ENCODE measurements around the gene KLHDC7A. TPM values are rescaled to one million over a fixed set of nuclear protein-coding genes. Genes with fewer than 3 reads are reported as not detected.
A peak's percentile ranks its signal among the peaks of the same experiment; 100 is the strongest.

The KLHDC7A gene
- total RNA-seq = not detected
- total RNA-seq = 0 reads per million in 2 donors

DNA sequence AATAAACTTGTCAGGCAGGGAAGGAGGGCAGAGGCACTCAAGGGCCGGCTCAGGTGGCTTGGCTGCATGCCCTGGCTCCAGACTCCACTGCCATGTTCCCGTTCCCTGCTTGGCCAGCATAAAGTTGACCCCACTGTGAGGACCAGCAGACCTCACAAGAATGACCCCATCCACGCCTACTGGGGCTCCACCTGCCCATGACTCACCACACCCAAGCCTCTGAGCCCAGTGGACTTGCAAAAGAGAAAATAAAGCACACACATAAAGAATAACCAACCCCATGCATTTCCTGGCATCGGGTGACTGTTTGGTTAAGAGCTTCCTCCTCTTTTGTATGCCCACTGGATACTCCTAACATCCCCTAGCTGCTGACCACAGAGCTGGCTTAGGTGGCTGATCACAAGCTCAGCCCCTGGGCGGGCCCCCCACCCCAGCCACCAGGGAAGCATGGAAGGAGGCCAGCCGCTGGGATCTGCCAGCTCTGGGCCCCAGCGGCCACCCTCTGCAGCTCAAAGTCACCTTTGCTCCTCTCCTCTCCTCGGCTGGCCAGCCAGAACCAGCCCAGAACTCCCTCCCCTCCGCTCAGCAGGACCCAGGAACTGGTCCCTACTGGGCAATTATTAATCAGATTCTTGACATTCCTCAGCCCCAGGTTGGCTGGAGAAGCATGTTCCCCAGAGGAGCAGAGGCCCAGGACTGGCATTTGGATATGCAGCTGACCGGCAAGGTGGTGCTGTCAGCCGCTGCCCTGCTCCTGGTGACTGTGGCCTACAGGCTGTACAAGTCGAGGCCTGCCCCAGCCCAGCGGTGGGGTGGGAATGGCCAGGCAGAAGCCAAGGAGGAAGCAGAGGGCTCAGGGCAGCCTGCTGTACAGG, at the start of gene KLHDC7A:
TSS of gene KLHDC7A (plus strand) at position 616 of the 875 bp plus-strand sequence. CDS start at position 668, 52 bp downstream.
- H3K4me1 Mint-ChIP-seq = peaks cover 8% of the 10 kb centered on the region
- no peaks in the 10 kb centered on the region for H3K9me3 ChIP-seq (ENCODE audit: control insufficient read depth, low read length, poor library complexity, severe bottlenecking)
- no peak for ATAC-seq
- H3K4me3 Mint-ChIP-seq = no peak within 1 kb of the TSS
- H3K27ac Mint-ChIP-seq = no peak within 1 kb of the TSS
- peaks cover 52% of the 10 kb centered on the region for H3K27me3 Mint-ChIP-seq
- DNase-seq = no peak
- no peaks in the 10 kb centered on the region for H3K36me3 Mint-ChIP-seq (ENCODE audit: low read depth)

DNA sequence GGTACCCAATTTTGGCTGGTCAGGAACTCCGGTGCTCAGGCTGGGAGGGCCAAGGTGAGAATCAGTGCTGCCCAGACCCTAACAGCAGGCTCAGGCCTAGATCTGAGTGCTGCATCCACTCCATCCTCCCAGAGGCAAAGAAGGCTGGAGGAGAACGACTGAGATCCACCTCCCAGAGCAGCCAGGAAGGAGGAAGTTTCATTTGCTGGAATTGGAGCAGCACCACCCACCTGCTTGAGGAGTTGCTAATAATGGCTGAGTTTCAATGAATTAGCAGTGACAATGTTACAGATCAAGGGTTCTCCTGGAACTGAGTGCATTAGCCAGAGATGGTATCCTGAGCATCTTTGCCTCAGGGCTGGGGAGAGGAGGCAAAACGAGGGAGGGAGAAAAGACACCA, 46.7 kb upstream of the KLHDC7A start:
- Mint-ChIP-seq H3K27ac (no peak overlapping the region), H3K4me1 (no peaks in the 10 kb centered on the region), H3K36me3 (ENCODE audit: low read depth) (no peaks in the 10 kb centered on the region), H3K4me3 (no peak overlapping the region), H3K27me3 (peaks cover 22% of the 10 kb centered on the region)
- DNase-seq = no peak
- no peak for ATAC-seq
- H3K9me3 ChIP-seq (ENCODE audit: control insufficient read depth, low read length, poor library complexity, severe bottlenecking) = no peaks in the 10 kb centered on the region

DNA sequence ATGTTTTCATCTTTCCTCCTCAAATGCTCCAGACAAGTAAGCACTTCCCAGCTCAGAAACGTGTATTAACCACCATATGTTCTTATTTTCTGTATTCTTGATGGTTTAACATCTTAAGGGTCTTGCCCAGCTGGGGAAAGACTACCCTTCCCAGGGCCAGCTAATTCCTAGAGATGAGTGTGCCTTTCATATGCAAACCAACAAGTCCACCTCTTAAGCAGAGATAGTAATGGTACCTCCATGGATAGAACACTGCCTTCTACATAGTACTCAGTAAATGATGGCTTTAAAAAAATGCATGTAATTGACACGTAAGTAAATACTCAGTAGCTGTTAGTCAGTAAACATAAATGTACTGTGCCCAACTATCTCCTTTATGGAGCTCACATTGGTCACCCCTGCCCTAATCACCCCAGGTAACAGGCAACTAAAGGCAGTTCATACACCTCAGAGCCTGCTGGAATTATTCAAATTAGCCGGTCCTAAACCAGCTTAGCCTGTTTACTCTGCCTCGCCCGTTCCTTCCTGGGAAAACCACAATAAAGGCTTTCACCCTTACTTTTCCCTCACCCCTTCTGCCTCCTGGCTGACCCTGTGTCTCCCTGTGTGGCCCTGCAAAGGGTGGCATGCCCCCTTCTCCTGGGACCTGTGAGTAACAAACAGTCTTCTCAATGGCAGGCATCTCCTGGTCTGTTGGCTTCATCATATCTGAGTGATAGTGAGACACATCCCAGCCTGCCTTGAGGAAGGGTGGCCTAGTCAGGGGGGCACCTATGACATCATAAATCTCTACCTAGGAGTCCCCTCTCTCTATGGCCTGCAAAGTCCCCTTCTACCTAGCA, 40.1 kb upstream of the KLHDC7A start:
- Mint-ChIP-seq H3K4me3 (no peak overlapping the region), H3K36me3 (ENCODE audit: low read depth) (no peaks in the 10 kb centered on the region), H3K4me1 (no peaks in the 10 kb centered on the region), H3K27me3 (peaks cover 15% of the 10 kb centered on the region), H3K27ac (no peak overlapping the region)
- no peak for DNase-seq
- no peaks in the 10 kb centered on the region for H3K9me3 ChIP-seq (ENCODE audit: control insufficient read depth, low read length, poor library complexity, severe bottlenecking)
- no peak for ATAC-seq

DNA sequence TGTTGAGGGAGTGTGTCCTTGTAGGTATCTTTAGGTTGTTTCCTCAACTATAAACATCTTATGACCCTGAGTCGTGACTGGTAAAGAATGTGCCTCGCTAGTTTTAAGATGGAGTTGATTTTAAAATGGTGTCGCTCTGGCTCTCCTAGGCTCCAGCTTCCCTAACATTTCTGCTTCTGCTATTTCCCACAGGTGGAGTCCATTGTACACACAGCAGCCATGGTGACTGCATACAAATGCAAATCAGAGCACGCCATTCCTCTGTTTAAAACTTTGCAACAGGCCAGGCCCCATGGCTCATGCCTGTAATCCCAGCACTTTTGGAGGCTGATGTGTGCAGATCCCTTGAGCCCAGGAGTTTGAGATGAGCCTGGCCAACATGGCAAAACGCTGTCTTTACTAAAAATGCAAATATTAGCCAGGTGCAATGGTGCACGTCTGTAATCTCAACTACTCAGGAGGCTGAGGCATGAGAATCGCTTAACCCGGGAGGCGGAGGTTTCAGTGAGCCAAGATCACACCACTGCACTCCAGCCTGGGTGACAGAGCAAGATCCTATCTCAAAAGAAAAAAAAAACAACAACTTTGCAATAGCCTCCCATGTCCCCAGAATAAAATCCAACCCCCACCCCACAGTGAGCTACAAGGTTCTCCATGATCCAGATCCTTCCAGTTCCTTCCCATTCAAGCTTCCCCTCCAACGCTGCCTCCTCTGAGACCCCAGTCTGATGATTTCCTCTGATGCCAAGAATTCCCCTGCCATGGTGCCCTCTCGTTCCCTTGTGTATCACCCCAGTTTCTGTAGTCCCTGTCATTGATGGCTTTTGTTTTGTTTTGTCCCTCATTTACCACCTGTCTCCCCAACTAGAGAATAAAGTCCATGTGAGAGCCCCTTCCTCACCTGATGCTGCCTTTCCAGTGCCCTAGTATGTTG, 36.9 kb upstream of the KLHDC7A start:
- H3K4me3 Mint-ChIP-seq = no peak overlapping the region
- peaks cover 13% of the 10 kb centered on the region for H3K27me3 Mint-ChIP-seq
- no peaks in the 10 kb centered on the region for H3K36me3 Mint-ChIP-seq (ENCODE audit: low read depth)
- H3K9me3 ChIP-seq (ENCODE audit: control insufficient read depth, low read length, poor library complexity, severe bottlenecking) = no peaks in the 10 kb centered on the region
- H3K4me1 Mint-ChIP-seq = no peaks in the 10 kb centered on the region
- DNase-seq = no peak
- ATAC-seq = no peak
- H3K27ac Mint-ChIP-seq = no peak overlapping the region

DNA sequence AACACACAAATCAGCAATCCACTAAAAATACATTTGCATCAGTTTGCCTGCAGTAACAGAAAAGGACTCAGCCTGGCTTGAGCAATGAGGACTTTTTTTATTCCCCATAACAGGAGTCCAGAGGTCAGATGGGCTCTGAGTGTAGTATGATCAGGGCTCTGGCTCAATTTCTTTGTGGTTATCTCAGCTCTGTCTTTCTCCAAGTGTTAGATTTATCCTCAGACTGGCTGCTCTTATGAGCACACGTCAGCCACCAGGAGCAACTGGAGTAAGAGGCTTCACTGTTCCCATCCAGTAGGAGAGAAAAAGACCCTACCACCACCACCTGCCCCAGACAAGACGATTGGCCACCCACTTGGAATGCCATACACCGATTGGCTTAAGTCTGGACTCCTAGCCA, 36.2 kb upstream of the KLHDC7A start:
- H3K27ac Mint-ChIP-seq = no peak overlapping the region
- H3K27me3 Mint-ChIP-seq = peaks cover 17% of the 10 kb centered on the region
- no peaks in the 10 kb centered on the region for H3K36me3 Mint-ChIP-seq (ENCODE audit: low read depth)
- no peak for ATAC-seq
- DNase-seq = no peak
- no peaks in the 10 kb centered on the region for H3K9me3 ChIP-seq (ENCODE audit: control insufficient read depth, low read length, poor library complexity, severe bottlenecking)
- no peaks in the 10 kb centered on the region for H3K4me1 Mint-ChIP-seq
- no peak overlapping the region for H3K4me3 Mint-ChIP-seq

DNA sequence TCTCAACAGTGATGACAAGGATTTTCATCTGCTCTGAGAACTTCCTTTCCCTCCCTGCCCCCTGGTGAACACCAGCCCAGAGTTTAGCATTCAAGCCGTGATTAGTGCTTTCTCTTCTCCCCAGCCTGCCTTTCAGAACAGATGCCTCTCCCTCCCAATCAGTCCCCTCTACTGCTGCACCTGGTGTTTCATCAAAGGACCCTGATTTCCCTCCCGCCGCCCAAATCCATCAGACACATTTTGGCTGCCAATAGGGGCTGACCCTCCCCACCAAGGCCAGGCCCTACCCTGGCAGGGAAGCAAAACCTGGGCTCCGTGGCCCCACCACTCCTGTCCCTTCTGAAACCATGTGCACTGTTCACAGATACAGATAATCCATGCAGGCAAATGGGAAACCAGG, 34.0 kb upstream of the KLHDC7A start:
- Mint-ChIP-seq H3K27ac (no peak overlapping the region), H3K4me1 (no peaks in the 10 kb centered on the region), H3K27me3 (peaks cover 27% of the 10 kb centered on the region), H3K36me3 (ENCODE audit: low read depth) (no peaks in the 10 kb centered on the region), H3K4me3 (no peak overlapping the region)
- ATAC-seq (no peak), DNase-seq (no peak)
- no peaks in the 10 kb centered on the region for H3K9me3 ChIP-seq (ENCODE audit: control insufficient read depth, low read length, poor library complexity, severe bottlenecking)

DNA sequence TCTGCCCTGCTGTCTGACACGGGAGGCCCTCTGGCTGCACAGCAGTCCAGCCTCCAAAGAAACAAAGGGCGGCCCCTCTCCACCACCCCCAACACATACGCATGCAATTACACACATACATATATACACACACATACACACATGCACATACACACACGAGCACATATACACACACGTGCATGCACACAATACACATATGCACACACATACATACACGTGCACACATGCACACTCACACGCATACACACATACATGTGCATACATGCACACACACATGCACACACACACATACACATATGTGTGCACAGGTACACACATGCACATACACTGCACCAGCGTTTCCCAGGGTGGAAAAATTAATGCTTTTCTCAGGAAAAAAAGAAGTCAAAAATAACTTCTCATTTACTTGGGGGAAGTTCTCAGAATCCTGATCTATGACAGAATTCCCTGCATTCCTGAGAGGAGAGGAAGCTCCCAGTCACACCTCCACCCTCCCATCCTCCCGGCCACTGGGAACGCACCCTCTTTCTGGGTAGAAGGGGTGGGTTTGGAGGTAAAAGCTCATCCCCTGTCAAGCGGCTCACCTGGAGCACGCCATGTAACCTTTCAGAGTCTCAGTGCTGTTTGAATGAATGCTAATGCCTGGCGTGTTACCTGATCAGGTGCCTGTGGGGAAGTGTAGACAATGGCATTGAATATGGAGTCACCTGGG, 33.1 kb upstream of the KLHDC7A start:
- Mint-ChIP-seq H3K36me3 (ENCODE audit: low read depth) (no peaks in the 10 kb centered on the region), H3K4me1 (no peaks in the 10 kb centered on the region), H3K4me3 (no peak overlapping the region), H3K27ac (no peak overlapping the region), H3K27me3 (peaks cover 27% of the 10 kb centered on the region)
- ATAC-seq (no peak), DNase-seq (no peak)
- H3K9me3 ChIP-seq (ENCODE audit: control insufficient read depth, low read length, poor library complexity, severe bottlenecking) = no peaks in the 10 kb centered on the region

DNA sequence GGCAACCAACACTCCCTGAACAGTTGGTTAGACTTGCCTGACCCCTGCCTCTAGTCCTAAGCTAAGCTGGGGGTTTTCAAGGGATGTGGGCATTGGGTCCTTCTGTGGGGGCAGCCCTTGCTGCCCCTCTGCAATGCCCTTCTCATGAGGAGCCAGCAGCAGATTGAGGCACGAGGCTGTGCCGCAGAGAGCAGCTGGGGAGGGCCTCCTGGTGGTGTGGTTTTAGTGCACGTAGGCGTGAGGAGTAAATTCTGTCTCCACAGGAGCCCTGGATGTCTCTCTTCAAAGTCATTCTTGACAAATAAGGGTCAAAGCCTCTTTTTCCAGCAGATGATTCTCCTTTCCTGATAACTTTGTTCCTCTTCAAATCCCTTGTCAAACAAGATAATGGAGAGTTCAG, 31.8 kb upstream of the KLHDC7A start:
- ATAC-seq = no peak
- H3K27ac Mint-ChIP-seq = no peak overlapping the region

DNA sequence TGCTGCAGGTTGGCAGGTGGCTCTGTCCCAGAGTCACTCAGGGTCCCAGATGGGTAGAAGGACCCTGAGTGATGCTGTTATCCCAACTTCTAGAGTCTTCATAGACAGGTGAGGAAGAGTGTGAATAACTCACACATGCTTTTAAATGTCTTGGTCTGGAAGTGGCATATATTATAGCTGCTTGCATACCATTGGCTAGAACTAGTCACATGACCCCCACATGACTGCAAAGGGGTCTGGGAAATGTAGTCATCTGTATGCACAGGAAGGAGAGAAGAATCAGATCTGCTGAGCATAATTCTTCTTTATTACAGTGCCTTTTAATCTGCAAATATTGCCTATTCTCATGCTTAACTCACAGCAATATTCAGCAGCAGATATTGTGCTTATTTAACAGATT, 28.2 kb upstream of the KLHDC7A start:
- DNase-seq (no peak), ATAC-seq (peak; percentile 44)
- no peak overlapping the region for H3K27ac Mint-ChIP-seq
- no peaks in the 10 kb centered on the region for H3K4me1 Mint-ChIP-seq
- H3K36me3 Mint-ChIP-seq (ENCODE audit: low read depth) = no peaks in the 10 kb centered on the region
- H3K9me3 ChIP-seq (ENCODE audit: control insufficient read depth, low read length, poor library complexity, severe bottlenecking) = no peaks in the 10 kb centered on the region
- H3K27me3 Mint-ChIP-seq = peaks cover 38% of the 10 kb centered on the region
- H3K4me3 Mint-ChIP-seq = no peak overlapping the region

More for the DNA sequence above, 31.8 kb upstream of the KLHDC7A start:
- DNase-seq = no peak
- Mint-ChIP-seq H3K4me1 (no peaks in the 10 kb centered on the region), H3K4me3 (no peak overlapping the region), H3K27me3 (peaks cover 23% of the 10 kb centered on the region), H3K36me3 (ENCODE audit: low read depth) (no peaks in the 10 kb centered on the region)
- H3K9me3 ChIP-seq (ENCODE audit: control insufficient read depth, low read length, poor library complexity, severe bottlenecking) = no peaks in the 10 kb centered on the region

DNA sequence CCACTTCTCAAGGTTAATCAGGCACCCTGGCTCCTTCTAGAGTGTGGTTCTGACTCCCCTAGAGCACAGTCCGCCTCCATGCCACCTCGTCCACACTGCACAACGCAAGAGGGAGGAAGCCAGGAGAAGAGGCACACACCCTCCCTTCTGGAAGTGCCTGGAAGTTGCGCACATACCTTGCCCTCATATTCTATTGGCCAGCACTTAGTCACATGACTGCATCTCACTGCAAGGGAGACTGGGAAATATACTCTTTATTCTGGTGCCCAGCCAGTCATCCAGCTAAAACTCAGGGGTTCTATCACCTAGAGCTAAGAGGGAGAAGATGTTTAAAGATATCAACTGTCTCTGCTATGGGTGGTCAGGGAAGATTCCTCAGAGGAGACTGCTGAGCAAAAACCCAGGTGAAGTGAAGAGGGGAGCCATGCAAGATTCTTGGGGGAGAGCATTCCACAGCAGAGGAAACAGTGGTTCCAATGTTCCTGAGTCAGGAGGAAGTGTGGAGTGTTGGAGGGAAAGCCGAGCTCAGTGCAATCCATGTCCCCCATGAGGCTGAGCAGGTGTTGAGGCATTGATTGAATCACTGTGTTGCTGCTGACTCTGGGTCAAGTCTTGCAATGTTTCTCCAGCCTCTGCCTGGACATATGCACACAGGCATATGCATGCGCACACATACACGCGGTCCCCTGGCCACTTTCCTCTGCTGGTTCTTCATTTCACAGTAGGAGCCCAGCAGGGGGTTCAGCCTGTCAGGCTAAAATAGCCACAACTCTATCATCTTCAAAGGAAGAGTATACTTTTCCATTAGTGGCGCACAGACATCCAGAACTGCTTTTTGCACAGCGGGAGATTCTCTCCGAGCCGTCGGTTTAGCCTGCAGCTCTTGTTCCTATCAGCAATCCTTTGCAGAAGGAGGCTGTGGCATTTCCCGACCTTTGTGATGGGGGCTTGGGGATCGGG, 22.3 kb upstream of the KLHDC7A start:
- ATAC-seq (no peak), DNase-seq (no peak)
- Mint-ChIP-seq H3K27me3 (peaks cover 60% of the 10 kb centered on the region), H3K4me1 (peaks cover 2% of the 10 kb centered on the region), H3K27ac (no peak overlapping the region), H3K4me3 (no peak overlapping the region), H3K36me3 (ENCODE audit: low read depth) (peaks cover 3% of the 10 kb centered on the region)
- H3K9me3 ChIP-seq (ENCODE audit: control insufficient read depth, low read length, poor library complexity, severe bottlenecking) = no peaks in the 10 kb centered on the region

DNA sequence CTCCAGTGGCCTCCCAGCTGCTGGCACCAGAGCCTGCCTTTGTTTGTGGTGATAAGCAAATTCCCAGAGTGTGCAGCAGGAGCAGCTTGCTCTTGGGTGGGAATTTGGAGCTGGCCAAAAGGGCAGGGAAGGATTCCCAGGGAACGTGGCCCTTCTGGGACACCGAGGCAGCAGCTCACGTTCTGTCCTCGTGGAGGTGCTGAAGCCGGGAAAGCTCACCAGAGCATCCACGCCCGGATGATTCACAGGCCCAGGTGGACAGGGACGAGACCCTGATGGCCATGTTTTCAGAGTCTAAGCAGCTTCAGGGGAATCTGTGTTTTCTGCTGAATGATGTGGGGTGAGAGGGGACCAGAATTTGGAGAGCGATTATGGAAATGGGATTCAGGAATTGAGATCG, 19.1 kb upstream of the KLHDC7A start:
- H3K36me3 Mint-ChIP-seq (ENCODE audit: low read depth) = peaks cover 3% of the 10 kb centered on the region
- H3K27me3 Mint-ChIP-seq = peaks cover 61% of the 10 kb centered on the region
- H3K27ac Mint-ChIP-seq = no peak overlapping the region
- no peak for DNase-seq
- no peak for ATAC-seq
- H3K4me3 Mint-ChIP-seq = no peak overlapping the region
- no peaks in the 10 kb centered on the region for H3K9me3 ChIP-seq (ENCODE audit: control insufficient read depth, low read length, poor library complexity, severe bottlenecking)
- H3K4me1 Mint-ChIP-seq = peaks cover 2% of the 10 kb centered on the region
